HCT116 (cell line): Measurements from ENCODE around the gene ITIH1. TPM values are rescaled to one million over a fixed set of nuclear protein-coding genes. Genes with fewer than 3 reads are reported as not detected.

ENCODE experiments used
- ATAC-seq: fragments of 200-7000 bp; cut with Tn5 transposase; 2 replicates; pipeline ENCODE4 v1.9.1; 2020; ENCODE audit warnings: mild to moderate bottlenecking, moderate library complexity
- BruUV-seq: library from RNA; stranded (reverse); fragments of 400-500 nt; replicated peaks from 2 replicates; lab custom pipeline; 2021; lab: Mats Ljungman, UMichigan
- CTCF ChIA-PET: fragments of 300-600 bp; sonication (Branson Sonifier 250); formaldehyde crosslinking; loops from one replicate; lab custom pipeline; 2021; ENCODE audit warnings: antibody characterized with exemption; lab: Charles Lee
- POLR2A ChIA-PET: fragments of 300-600, 350-600 bp; sonication (Branson Sonifier 250); formaldehyde crosslinking; loops from one replicate; lab custom pipeline; 2021; ENCODE audit warnings: antibody characterized with exemption; lab: Charles Lee
- RAD21 ChIA-PET, 2 experiments: fragments of 300-600 bp; sonication (Branson Sonifier 250); formaldehyde crosslinking; loops; one replicate each; lab custom pipeline; 2023; ENCODE audit warnings: low total read pairs in 2 of 2; ENCODE audit not compliant: uncharacterized antibody in 2 of 2, unreplicated experiment in 2 of 2, low non-redundant PET in 1 of 2; lab: Charles Lee
- DNase-seq: peaks from one replicate; pipeline ENCODE4 v3.0.0-alpha.2; 2010; ENCODE audit warnings: low read depth, low spot score
- H2AFZ ChIP-seq: fragments of 200-600 bp; shearing (Covaris generic), sonication (generic); 2 replicates; pipeline ENCODE4 v1.6.1; 2017; ENCODE audit warnings: low read depth, mixed run types, mixed read lengths, antibody characterized with exemption, low read length; ENCODE audit not compliant: poor library complexity, severe bottlenecking
- H3K27ac ChIP-seq: 2 replicates; pipeline ENCODE4 v1.5.1; 2012; ENCODE audit warnings: low read depth, low read length
- H3K27me3 ChIP-seq: fragments of 200-600 bp; sonication (generic); 2 replicates; pipeline ENCODE4 v1.6.1; 2016; ENCODE audit warnings: mixed run types, low read length, mixed read lengths; ENCODE audit not compliant: insufficient read depth
- H3K36me3 ChIP-seq, 2 experiments: fragments of 200-500 bp in 1 of 2; fragments of 200-600 bp in 1 of 2; sonication (Bioruptor generic) in 1 of 2; sonication (generic) in 1 of 2; 2 replicates each; pipeline versions ENCODE4 v1.5.1 to v1.6.1; 2014 to 2016; ENCODE audit warnings: low read length in 2 of 2, inconsistent platforms in 1 of 2, mixed read lengths in 1 of 2, mixed run types in 1 of 2; ENCODE audit not compliant: insufficient read depth in 2 of 2, control insufficient read depth in 1 of 2
- H3K4me1 ChIP-seq, 2 experiments: fragments of 200-600 bp in 1 of 2; sonication (generic) in 1 of 2; 2 replicates each; pipeline versions ENCODE4 v1.5.1 to v1.6.1; 2012 to 2017; ENCODE audit warnings: low read length in 2 of 2, inconsistent platforms in 1 of 2, mild to moderate bottlenecking in 1 of 2, mixed read lengths in 1 of 2, mixed run types in 1 of 2, moderate library complexity in 1 of 2; ENCODE audit not compliant: insufficient read depth in 2 of 2, control insufficient read depth in 1 of 2
- H3K4me2 ChIP-seq: fragments of 200-600 bp; sonication (generic); 2 replicates; pipeline ENCODE4 v1.6.1; 2017; ENCODE audit warnings: mixed run types, low read length, mixed read lengths
- H3K4me3 ChIP-seq, 2 experiments: fragments of 200-600 bp in 1 of 2; sonication (generic) in 1 of 2; replicated peaks in 1 of 2; 2 replicates each; pipeline ENCODE4 v1.5.1; 2011 to 2016; ENCODE audit warnings: low read length in 2 of 2, control low read depth in 1 of 2, low read depth in 1 of 2, mild to moderate bottlenecking in 1 of 2, mixed read lengths in 1 of 2, mixed run types in 1 of 2
- H3K79me2 ChIP-seq: fragments of 200-600 bp; sonication (generic); 2 replicates; pipeline ENCODE4 v1.6.1; 2017; ENCODE audit warnings: mild to moderate bottlenecking, mixed run types, low read length, moderate library complexity, mixed read lengths; ENCODE audit not compliant: insufficient read depth
- H3K9ac ChIP-seq: fragments of 200-600 bp; sonication (generic); 2 replicates; pipeline ENCODE4 v1.6.1; 2016; ENCODE audit warnings: low read length, mixed read lengths
- H3K9me2 ChIP-seq: fragments of 200-600 bp; sonication (generic), shearing (Covaris generic); 2 replicates; pipeline ENCODE4 v1.6.1; 2017; ENCODE audit warnings: mixed run types, mild to moderate bottlenecking, moderate library complexity; ENCODE audit not compliant: insufficient read depth
- H3K9me3 ChIP-seq, 2 experiments: fragments of 200-500 bp in 1 of 2; fragments of 200-600 bp in 1 of 2; sonication (Bioruptor generic) in 1 of 2; sonication (generic) in 1 of 2; 2 replicates each; pipeline ENCODE4 v1.6.1; 2014 to 2017; ENCODE audit warnings: low read length in 2 of 2, mixed read lengths in 2 of 2, inconsistent platforms in 1 of 2, low read depth in 1 of 2, mild to moderate bottlenecking in 1 of 2, mixed run types in 1 of 2, moderate library complexity in 1 of 2; ENCODE audit not compliant: control insufficient read depth in 1 of 2, insufficient read depth in 1 of 2
- H4K20me1 ChIP-seq: fragments of 200-600 bp; sonication (generic), shearing (Covaris generic); 2 replicates; pipeline ENCODE4 v1.6.1; 2017; ENCODE audit warnings: mixed run types, mild to moderate bottlenecking, moderate library complexity; ENCODE audit not compliant: insufficient read depth
- CBX3 ChIP-seq: IDR thresholded peaks from 2 replicates; pipeline ENCODE4 v1.6.1; 2012; ENCODE audit warnings: low read depth
- CEBPB ChIP-seq: IDR thresholded peaks from 2 replicates; pipeline ENCODE4 v1.6.1; 2012; ENCODE audit warnings: low read depth
- CTCF ChIP-seq, 3 experiments: fragments of 200-600 bp in 1 of 3; sonication (generic) in 1 of 3; IDR thresholded peaks in 2 of 3; conservative IDR thresholded peaks in 1 of 3; 2 replicates each; pipeline ENCODE4 v1.5.1; 2012 to 2017; ENCODE audit warnings: low read depth in 2 of 3, low read length in 2 of 3, antibody characterized with exemption in 1 of 3, borderline replicate concordance in 1 of 3, control low read depth in 1 of 3, mild to moderate bottlenecking in 1 of 3, mixed read lengths in 1 of 3, mixed run types in 1 of 3, moderate library complexity in 1 of 3; ENCODE audit not compliant: insufficient read depth in 1 of 3
- ELF1 ChIP-seq: IDR thresholded peaks from 2 replicates; pipeline ENCODE4 v1.6.1; 2012; ENCODE audit warnings: low read depth, borderline replicate concordance
- EZH2 ChIP-seq: fragments of 200-600 bp; sonication (generic); IDR thresholded peaks from 2 replicates; pipeline ENCODE4 v1.6.1; 2017; ENCODE audit warnings: antibody characterized with exemption, mixed run types
- EZH2phosphoT487 ChIP-seq: fragments of 200-600 bp; IDR thresholded peaks from 2 replicates; pipeline ENCODE4 v1.6.1; 2018; ENCODE audit warnings: antibody characterized with exemption, borderline replicate concordance
- FOSL1 ChIP-seq: IDR thresholded peaks from 2 replicates; pipeline ENCODE4 v1.6.1; 2012; ENCODE audit warnings: low read depth
- JUND ChIP-seq: IDR thresholded peaks from 2 replicates; pipeline ENCODE4 v1.6.1; 2012
- MAX ChIP-seq: IDR thresholded peaks from 2 replicates; pipeline ENCODE4 v1.6.1; 2012
- POLR2A ChIP-seq: IDR thresholded peaks from 2 replicates; pipeline ENCODE4 v1.7.0; 2011; ENCODE audit warnings: borderline replicate concordance; ENCODE audit not compliant: insufficient read depth, insufficient read length; ENCODE audit errors: extremely low read depth
- POLR2AphosphoS5 ChIP-seq: IDR thresholded peaks from 2 replicates; pipeline ENCODE4 v1.6.1; 2011; ENCODE audit warnings: mild to moderate bottlenecking, low read depth, low read length, moderate library complexity
- SIN3A ChIP-seq: IDR thresholded peaks from 2 replicates; pipeline ENCODE4 v1.6.1; 2012; ENCODE audit warnings: low read depth
- SP1 ChIP-seq: IDR thresholded peaks from 2 replicates; pipeline ENCODE4 v1.6.1; 2012; ENCODE audit warnings: low read depth
- TCF7L2 ChIP-seq: IDR thresholded peaks from 2 replicates; pipeline ENCODE4 v1.7.0; 2011; ENCODE audit warnings: borderline replicate concordance, inconsistent platforms; ENCODE audit not compliant: insufficient read depth, insufficient read length; ENCODE audit errors: extremely low read depth
- ZNF274 ChIP-seq: fragments of 200-500 bp; sonication (Bioruptor generic); IDR thresholded peaks from 2 replicates; pipeline ENCODE4 v1.6.1; 2014; ENCODE audit warnings: mild to moderate bottlenecking, low read depth, low read length, inconsistent platforms
- intact Hi-C: fragments of 100-400 bp; cut with micrococcal nuclease; formaldehyde crosslinking; loops from 2 replicates; pipeline ENCODE4 v1.10.0; 2022
- total RNA-seq: library from RNA; stranded (reverse); gene quantifications from one replicate; pipeline ENCODE4 v1.2.1, GENCODE V29; 2021; ENCODE audit not compliant: unreplicated experiment
- TF ChIP-seq, protein P1 (sequence below): IDR thresholded peaks from 2 replicates; pipeline ENCODE4 v1.6.1; 2012
- TF ChIP-seq, protein P2 (sequence below): IDR thresholded peaks from 2 replicates; pipeline ENCODE4 v1.6.1; 2012; ENCODE audit warnings: low read depth
- TF ChIP-seq, protein P3 (sequence below): IDR thresholded peaks from 2 replicates; pipeline ENCODE4 v1.6.1; 2011; ENCODE audit warnings: mild to moderate bottlenecking, low read length, moderate library complexity; ENCODE audit not compliant: insufficient replicate concordance; ENCODE audit errors: extremely low read depth

Gene ITIH1
- total RNA-seq, 1 experiment from 2014 or later, result 0.37 TPM

DNA sequence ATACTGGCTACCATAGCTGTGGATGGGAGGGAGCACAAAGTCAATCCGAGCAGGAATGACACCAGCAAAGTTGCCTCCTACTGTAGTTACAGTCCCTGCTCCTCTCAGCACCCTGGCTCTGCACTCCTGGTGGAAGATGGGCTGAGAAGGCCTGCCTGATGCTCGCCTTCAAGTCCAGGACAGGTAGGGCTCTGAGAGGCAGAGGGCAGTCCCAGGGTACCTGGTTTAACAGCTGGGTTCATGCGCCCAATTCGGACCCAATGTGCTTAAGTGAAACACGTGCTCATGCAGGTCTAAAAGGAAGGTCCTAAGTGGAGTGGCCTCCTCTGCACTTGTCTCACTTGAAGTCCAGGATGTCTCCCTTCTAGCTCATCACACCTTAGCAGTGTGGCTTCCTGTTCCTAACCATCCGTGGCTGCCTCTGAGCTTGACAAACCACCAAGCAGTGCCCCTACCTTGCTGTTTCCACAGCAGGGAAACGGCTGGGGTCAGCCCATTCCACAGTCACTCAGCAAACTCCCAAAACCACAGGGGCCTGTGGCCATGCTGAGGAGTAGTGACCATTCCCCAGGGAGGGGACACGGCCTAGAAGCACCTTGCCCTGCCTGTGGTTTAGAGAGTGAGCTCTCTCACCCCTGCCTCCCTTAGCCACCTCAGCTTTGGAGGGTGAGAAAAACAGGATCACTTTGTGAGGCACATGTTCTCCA lies 61.3 kb downstream of the ITIH1 start:
- Histone ChIP-seq H4K20me1 (no peaks in the 10 kb centered on the region), H3K27me3 (no peaks in the 10 kb centered on the region), H2AFZ (no peak overlapping the region), H3K9me2 (no peaks in the 10 kb centered on the region), H3K4me2 (no peak overlapping the region), H3K4me3 (no peak overlapping the region), H3K4me1 (no peaks in the 10 kb centered on the region), H3K9me3 (no peaks in the 10 kb centered on the region), H3K79me2 (no peaks in the 10 kb centered on the region), H3K36me3 (no peaks in the 10 kb centered on the region), H3K9ac (no peak overlapping the region), H3K27ac (no peak overlapping the region)
- intact Hi-C loops, result no loop called here
- TF ChIP-seq CTCF (IDR thresholded peaks at IDR 0.05 in 2 of 3, conservative IDR thresholded peaks at IDR 0.05 in 1 of 3; ENCODE audit: borderline replicate concordance in 1 of 3, insufficient read depth in 1 of 3, low read depth in 2 of 3, low read length in 2 of 3), result no peak
- no peak for TF ChIP-seq POLR2A
- TF ChIP-seq EZH2phosphoT487, result no peak
- TF ChIP-seq POLR2AphosphoS5, result no peak
- TF ChIP-seq, protein P1, sequence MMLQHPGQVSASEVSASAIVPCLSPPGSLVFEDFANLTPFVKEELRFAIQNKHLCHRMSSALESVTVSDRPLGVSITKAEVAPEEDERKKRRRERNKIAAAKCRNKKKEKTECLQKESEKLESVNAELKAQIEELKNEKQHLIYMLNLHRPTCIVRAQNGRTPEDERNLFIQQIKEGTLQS, result no peak
- TF ChIP-seq ELF1, result no peak
- no peak for TF ChIP-seq MAX
- TF ChIP-seq, protein P2, sequence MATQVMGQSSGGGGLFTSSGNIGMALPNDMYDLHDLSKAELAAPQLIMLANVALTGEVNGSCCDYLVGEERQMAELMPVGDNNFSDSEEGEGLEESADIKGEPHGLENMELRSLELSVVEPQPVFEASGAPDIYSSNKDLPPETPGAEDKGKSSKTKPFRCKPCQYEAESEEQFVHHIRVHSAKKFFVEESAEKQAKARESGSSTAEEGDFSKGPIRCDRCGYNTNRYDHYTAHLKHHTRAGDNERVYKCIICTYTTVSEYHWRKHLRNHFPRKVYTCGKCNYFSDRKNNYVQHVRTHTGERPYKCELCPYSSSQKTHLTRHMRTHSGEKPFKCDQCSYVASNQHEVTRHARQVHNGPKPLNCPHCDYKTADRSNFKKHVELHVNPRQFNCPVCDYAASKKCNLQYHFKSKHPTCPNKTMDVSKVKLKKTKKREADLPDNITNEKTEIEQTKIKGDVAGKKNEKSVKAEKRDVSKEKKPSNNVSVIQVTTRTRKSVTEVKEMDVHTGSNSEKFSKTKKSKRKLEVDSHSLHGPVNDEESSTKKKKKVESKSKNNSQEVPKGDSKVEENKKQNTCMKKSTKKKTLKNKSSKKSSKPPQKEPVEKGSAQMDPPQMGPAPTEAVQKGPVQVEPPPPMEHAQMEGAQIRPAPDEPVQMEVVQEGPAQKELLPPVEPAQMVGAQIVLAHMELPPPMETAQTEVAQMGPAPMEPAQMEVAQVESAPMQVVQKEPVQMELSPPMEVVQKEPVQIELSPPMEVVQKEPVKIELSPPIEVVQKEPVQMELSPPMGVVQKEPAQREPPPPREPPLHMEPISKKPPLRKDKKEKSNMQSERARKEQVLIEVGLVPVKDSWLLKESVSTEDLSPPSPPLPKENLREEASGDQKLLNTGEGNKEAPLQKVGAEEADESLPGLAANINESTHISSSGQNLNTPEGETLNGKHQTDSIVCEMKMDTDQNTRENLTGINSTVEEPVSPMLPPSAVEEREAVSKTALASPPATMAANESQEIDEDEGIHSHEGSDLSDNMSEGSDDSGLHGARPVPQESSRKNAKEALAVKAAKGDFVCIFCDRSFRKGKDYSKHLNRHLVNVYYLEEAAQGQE, result no peak
- no peak for TF ChIP-seq FOSL1
- TF ChIP-seq SIN3A, result no peak
- no peak for TF ChIP-seq CBX3
- TF ChIP-seq EZH2, result no peak
- TF ChIP-seq SP1, result no peak
- no peak for TF ChIP-seq CEBPB
- no peak for TF ChIP-seq ZNF274
- no peak for TF ChIP-seq TCF7L2
- TF ChIP-seq, protein P3, sequence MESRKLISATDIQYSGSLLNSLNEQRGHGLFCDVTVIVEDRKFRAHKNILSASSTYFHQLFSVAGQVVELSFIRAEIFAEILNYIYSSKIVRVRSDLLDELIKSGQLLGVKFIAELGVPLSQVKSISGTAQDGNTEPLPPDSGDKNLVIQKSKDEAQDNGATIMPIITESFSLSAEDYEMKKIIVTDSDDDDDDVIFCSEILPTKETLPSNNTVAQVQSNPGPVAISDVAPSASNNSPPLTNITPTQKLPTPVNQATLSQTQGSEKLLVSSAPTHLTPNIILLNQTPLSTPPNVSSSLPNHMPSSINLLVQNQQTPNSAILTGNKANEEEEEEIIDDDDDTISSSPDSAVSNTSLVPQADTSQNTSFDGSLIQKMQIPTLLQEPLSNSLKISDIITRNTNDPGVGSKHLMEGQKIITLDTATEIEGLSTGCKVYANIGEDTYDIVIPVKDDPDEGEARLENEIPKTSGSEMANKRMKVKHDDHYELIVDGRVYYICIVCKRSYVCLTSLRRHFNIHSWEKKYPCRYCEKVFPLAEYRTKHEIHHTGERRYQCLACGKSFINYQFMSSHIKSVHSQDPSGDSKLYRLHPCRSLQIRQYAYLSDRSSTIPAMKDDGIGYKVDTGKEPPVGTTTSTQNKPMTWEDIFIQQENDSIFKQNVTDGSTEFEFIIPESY, result no peak
- TF ChIP-seq JUND, result no peak
- ChIA-PET CTCF (no interaction called here), RAD21 (no interaction called here), POLR2A (no interaction called here)
- no peak for DNase-seq
- no peak for ATAC-seq
- no TSS peak for BruUV-seq
